GM10248 (cell line): ENCODE measurements around the gene KCNJ5.

Experiments used
- CTCF ChIA-PET: fragments of 300-600 bp; sonication (Branson Sonifier 250); formaldehyde crosslinking; extraction: SDS; loops from one replicate; lab custom pipeline; 2021; ENCODE audit warnings: antibody characterized with exemption; lab: Yijun Ruan, JAX
- POLR2A ChIA-PET: fragments of 350-650 bp; sonication (Branson Sonifier 250); formaldehyde crosslinking; extraction: SDS; loops from one replicate; lab custom pipeline; 2020; ENCODE audit warnings: antibody characterized with exemption; lab: Yijun Ruan, JAX
- DNase-seq: peaks from one replicate; pipeline ENCODE4 v3.0.0; 2012; ENCODE audit errors: extremely low spot score
- CTCF ChIP-seq: IDR thresholded peaks from 2 replicates; pipeline ENCODE4 v1.5.1; 2012; ENCODE audit warnings: mild to moderate bottlenecking, low read depth; ENCODE audit errors: extremely low read depth, missing control alignments, control extremely low read depth

KCNJ5 gene

GRCh38 chr11:128933481-128934178 lies 42.5 kb downstream of the KCNJ5 start:
- no peak for TF ChIP-seq CTCF
- no peak for DNase-seq
- POLR2A ChIA-PET, result no interaction called here
- CTCF ChIA-PET, result interaction anchor here (0.8 to 1.3 kb wide), 3 partner anchors 9 to 48 kb away, joined by 3 to 5 read pairs (median 4); no protein-coding TSS in a partner anchor

GRCh38 chr11:128934351-128934750 lies 43.2 kb downstream of the KCNJ5 start:
- no peak for DNase-seq
- POLR2A ChIA-PET, result no interaction called here
- CTCF ChIA-PET, result interaction anchor here (0.8 to 1.3 kb wide), 6 partner anchors 9 to 777 kb away, joined by 3 to 5 read pairs (median 4); no protein-coding TSS in a partner anchor
- TF ChIP-seq CTCF, result no peak

- no peak for TF ChIP-seq CTCF
- CTCF ChIA-PET, result interaction anchor here (1.3 to 3.4 kb wide), 5 partner anchors 8 to 778 kb away, joined by 3 to 12 read pairs (median 3); no protein-coding TSS in a partner anchor
- DNase-seq, result no peak
- POLR2A ChIA-PET, result no interaction called here
These were observed 43.8 kb downstream of the KCNJ5 start for GRCh38 chr11:128934926-128935325.

- ChIA-PET POLR2A (no interaction called here), CTCF (interaction anchor here (0.8 to 3.4 kb wide), 3 partner anchors 12 to 52 kb away, joined by 3 to 12 read pairs (median 3); no protein-coding TSS in a partner anchor)
- TF ChIP-seq CTCF, result no peak
- DNase-seq, result no peak
These were observed 45.6 kb downstream of the KCNJ5 start for GRCh38 chr11:128936606-128937251.

- ChIA-PET POLR2A (no interaction called here), CTCF (interaction anchor here (0.8 to 3.4 kb wide), 3 partner anchors 11 to 53 kb away, joined by 3 to 12 read pairs (median 4); no protein-coding TSS in a partner anchor)
- DNase-seq, result no peak
- no peak for TF ChIP-seq CTCF
These were observed 46.3 kb downstream of the KCNJ5 start for GRCh38 chr11:128937480-128937879.

GRCh38 chr11:128938156-128938885 lies 47.2 kb downstream of the KCNJ5 start:
- CTCF ChIA-PET, result interaction anchor here (0.7 to 3.4 kb wide), 3 partner anchors 10 to 54 kb away, joined by 3 to 12 read pairs (median 4); no protein-coding TSS in a partner anchor
- POLR2A ChIA-PET, result no interaction called here
- no peak for TF ChIP-seq CTCF
- DNase-seq, result no peak
